OCI-LY7 (cell line): Measurements from ENCODE around the gene CCT6B.

Experiments
- CTCF ChIP-seq: fragments of 200-600 bp; sonication (generic); conservative IDR thresholded peaks from 2 replicates; pipeline ENCODE4 v1.5.1; 2014; ENCODE audit warnings: mild to moderate bottlenecking, antibody characterized with exemption, low read length, moderate library complexity, mixed read lengths
- EZH2phosphoT487 ChIP-seq: fragments of 200-600 bp; sonication (generic); IDR thresholded peaks from 2 replicates; pipeline ENCODE4 v1.6.1; 2018; ENCODE audit warnings: low read depth, borderline replicate concordance, mild to moderate bottlenecking, mixed run types, antibody characterized with exemption, low read length, moderate library complexity, mixed read lengths

GRCh38 chr17:34917381-34917780 lies 43.9 kb downstream of the CCT6B start:
- TF ChIP-seq CTCF = no peak
- no peak for TF ChIP-seq EZH2phosphoT487
